ENCODE data around the gene EDN3. TPM values are rescaled to one million over a fixed set of nuclear protein-coding genes. Genes with fewer than 3 reads are reported as not detected.

EDN3 gene
- total and polyA plus RNA-seq, 9 of the 15 experiments (the other 6 are each of a cell fraction or from before 2014, with no cell fraction given): not detected

- Histone ChIP-seq H3K4me2 (ENCODE audit: insufficient read depth, low read length) (no peak overlapping the region), H3K4me3 (no peak overlapping the region), H3K79me2 (ENCODE audit: control insufficient read depth, insufficient read depth, low read length) (no peaks in the 10 kb centered on the region), H3K9ac (ENCODE audit: insufficient read depth in 1 of 2, low read depth in 2 of 2, low read length in 2 of 2) (no peak overlapping the region), H3K9me1 (ENCODE audit: control insufficient read depth, insufficient read depth, low read length) (no peaks in the 10 kb centered on the region), H3K27me3 (ENCODE audit: control insufficient read depth in 2 of 2, insufficient read depth in 2 of 2, low read length in 2 of 2) (peaks cover 17 to 33% of the 10 kb centered on the region in 2 experiments; a peak in 4 of 5 replicates), H2AFZ (ENCODE audit: low read depth, low read length) (no peak overlapping the region), H3K4me1 (replicated peaks in 1 of 2; ENCODE audit: control insufficient read depth in 2 of 2, insufficient read depth in 2 of 2, low read length in 2 of 2) (no peaks in the 10 kb centered on the region), H3K27ac (ENCODE audit: extremely low read depth, low read depth, low read length) (no peak overlapping the region), H3K9me3 (replicated peaks; ENCODE audit: control insufficient read depth, insufficient read depth, low read depth, low read length) (no peaks in the 10 kb centered on the region), H4K20me1 (replicated peaks; ENCODE audit: control insufficient read depth, insufficient read depth, low read length) (peaks cover 5% of the 10 kb centered on the region), H3K36me3 (ENCODE audit: control insufficient read depth, insufficient read depth, low read length) (no peaks in the 10 kb centered on the region)
- intact Hi-C loops (cut with micrococcal nuclease): no loop called here
- DNase-seq (ENCODE audit: extremely low read depth in 1 of 4, low spot score in 3 of 4): no peak
- ChIA-PET CTCF (ENCODE audit: low intra/inter-chr PET ratio) (no interaction called here), POLR2A (no interaction called here)
- no peak for FAIRE-seq
- TF ChIP-seq RCOR1 (IDR thresholded peaks at IDR 0.05; ENCODE audit: borderline replicate concordance in 1 of 2, low read depth in 2 of 2, low read length in 2 of 2): no peak
- no peak for TF ChIP-seq TBP (optimal IDR thresholded peaks at IDR 0.05; ENCODE audit: low read depth, low read length)
- no peak for TF ChIP-seq ARID3B (CRISPR knock-in tag; IDR thresholded peaks at IDR 0.05; ENCODE audit: borderline replicate concordance)
- no peak for TF ChIP-seq RUNX1 (IDR thresholded peaks at IDR 0.05; ENCODE audit: low read depth)
- TF ChIP-seq CREB1 (IDR thresholded peaks at IDR 0.05): no peak
- TF ChIP-seq CREB1 (CRISPR knock-in tag; IDR thresholded peaks at IDR 0.05): no peak
- no peak for TF ChIP-seq PHF21A (IDR thresholded peaks at IDR 0.05; ENCODE audit: borderline replicate concordance, low read depth)
- no peak for TF ChIP-seq FOXO4 (CRISPR knock-in tag; IDR thresholded peaks at IDR 0.05)
- no peak for TF ChIP-seq NR2F6 (CRISPR knock-in tag; IDR thresholded peaks at IDR 0.05)
- no peak for TF ChIP-seq SAFB2 (IDR thresholded peaks at IDR 0.05; ENCODE audit: borderline replicate concordance, low read depth, low read length, severe bottlenecking)
- no peak for TF ChIP-seq IFI16 (CRISPR knock-in tag; IDR thresholded peaks at IDR 0.05)
- no peak for TF ChIP-seq XRCC5 (IDR thresholded peaks at IDR 0.05; ENCODE audit: low read depth, low read length)
- in situ Hi-C loops (cut with MboI): no loop called here
- WGBS (ENCODE audit: insufficient coverage, low coverage, missing lambda C conversion rate): under 1% methylated on average over 24 of the region's 24 CpGs
- BruUV-seq (replicated peaks): no TSS peak
- no peak for ATAC-seq
Observed at GRCh38 chr20:59365611-59366285, 65.3 kb downstream of the EDN3 start.

Measured in K562 (cell line).